ENCODE measurements around the gene GZMB. TPM values are rescaled to one million over a fixed set of nuclear protein-coding genes. Genes with fewer than 3 reads are reported as not detected.

The GZMB gene
- total RNA-seq, 2 donors from 2014 or later, result 1,173 to 2,090 TPM

Other genes with a start within 250 kb of the GZMB start
- gene NYNRIN, start 235.2 kb downstream of the GZMB start, total RNA-seq, result under 1 TPM in 1 of 2 donors, not detected in 1; 0.11 TPM
- gene CBLN3, start 204.5 kb downstream of the GZMB start, total RNA-seq, result 10 to 100 TPM in 1 of 2 donors, 1 to 10 TPM in 1; 5.3 to 10.9 TPM
- gene KHNYN, start 204.2 kb downstream of the GZMB start, total RNA-seq, result 10 to 100 TPM; 61.7 to 65.3 TPM
- gene SDR39U1, start 191.4 kb downstream of the GZMB start, total RNA-seq, result 10 to 100 TPM; 33.2 to 50.7 TPM
- gene CMA1, start 125.9 kb downstream of the GZMB start, total RNA-seq, result not detected
- gene CTSG, start 57.9 kb downstream of the GZMB start, total RNA-seq, result not detected
- gene GZMH, start 24.5 kb downstream of the GZMB start, total RNA-seq, result 10 to 100 TPM; 20.8 to 37.3 TPM